GM23338 (cell line): ENCODE results near the gene TBKBP1. TPM values are rescaled to one million over a fixed set of nuclear protein-coding genes. Genes with fewer than 3 reads are reported as not detected.

Experiments
- CTCF ChIP-seq, 2 experiments: fragments of 200-600 bp in 1 of 2; sonication (generic) in 1 of 2; conservative IDR thresholded peaks; 2 replicates each; pipeline versions ENCODE4 v1.5.1 to v1.6.1; 2016 to 2017; ENCODE audit warnings: antibody characterized with exemption in 2 of 2, low read depth in 2 of 2, mild to moderate bottlenecking in 2 of 2, moderate library complexity in 1 of 2
- NANOG ChIP-seq: IDR thresholded peaks from 2 replicates; pipeline ENCODE4 v1.6.1; 2016; ENCODE audit warnings: antibody characterized with exemption, borderline replicate concordance
- REST ChIP-seq: IDR thresholded peaks from one replicate; pipeline ENCODE4 v1.6.1; 2018; ENCODE audit warnings: antibody characterized with exemption; ENCODE audit not compliant: unreplicated experiment
- ZNF331 ChIP-seq: fragments of 250-450 bp; sonication (Bioruptor Pico); IDR thresholded peaks from 2 replicates; pipeline ENCODE4 v1.5.0; 2020; ENCODE audit warnings: low read depth, mild to moderate bottlenecking, moderate library complexity
- polyA plus RNA-seq: library from polyadenylated mRNA; unstranded; fragments of >200 nt; fragmentation: Nextera tagmentation; extraction: Ambion mirVana; gene quantifications from 2 replicates; pipeline ENCODE4 v1.2.1, GENCODE V29; 2016
- total RNA-seq: library from RNA; depleted of rRNA; stranded (reverse); fragments of >200 nt; shearing (Covaris generic); gene quantifications from 2 replicates; pipeline ENCODE4 v1.2.3, GENCODE V29; 2014
- TF ChIP-seq, protein P1 (sequence below): fragments of 250-450 bp; sonication (Bioruptor Pico); IDR thresholded peaks from 2 replicates; pipeline ENCODE4 v1.5.0; 2020; ENCODE audit warnings: mild to moderate bottlenecking, moderate library complexity

TBKBP1 gene
- total and polyA plus RNA-seq, 2 experiments from 2014 or later = 2.5 to 12.1 TPM

DNA sequence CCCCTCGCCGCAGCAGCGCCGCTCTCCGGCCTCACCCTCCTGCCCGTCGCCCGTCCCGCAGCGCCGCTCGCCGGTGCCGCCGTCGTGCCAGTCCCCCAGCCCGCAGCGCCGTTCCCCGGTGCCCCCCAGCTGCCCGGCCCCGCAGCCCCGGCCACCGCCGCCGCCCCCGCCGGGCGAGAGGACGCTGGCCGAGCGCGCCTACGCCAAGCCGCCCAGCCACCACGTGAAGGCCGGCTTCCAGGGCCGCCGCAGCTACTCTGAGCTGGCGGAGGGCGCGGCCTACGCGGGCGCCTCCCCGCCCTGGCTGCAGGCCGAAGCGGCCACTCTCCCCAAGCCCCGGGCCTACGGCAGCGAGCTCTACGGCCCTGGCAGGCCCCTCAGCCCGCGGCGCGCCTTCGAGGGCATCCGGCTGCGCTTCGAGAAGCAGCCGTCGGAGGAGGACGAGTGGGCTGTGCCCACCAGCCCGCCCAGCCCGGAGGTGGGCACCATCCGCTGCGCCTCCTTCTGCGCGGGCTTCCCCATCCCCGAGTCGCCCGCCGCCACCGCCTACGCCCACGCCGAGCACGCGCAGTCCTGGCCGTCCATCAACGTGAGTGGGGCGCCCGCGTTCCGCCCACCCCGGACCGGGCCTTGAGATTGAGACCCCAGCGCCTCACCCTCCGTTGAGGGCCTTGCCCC, 15.0 kb downstream of the TBKBP1 start (continued):
- TF ChIP-seq REST (no peak), CTCF (conservative IDR thresholded peaks at IDR 0.05; ENCODE audit: low read depth in 2 of 2) (no peak), NANOG (no peak), ZNF331 (CRISPR knock-in tag) (no peak)
- TF ChIP-seq, protein P1, sequence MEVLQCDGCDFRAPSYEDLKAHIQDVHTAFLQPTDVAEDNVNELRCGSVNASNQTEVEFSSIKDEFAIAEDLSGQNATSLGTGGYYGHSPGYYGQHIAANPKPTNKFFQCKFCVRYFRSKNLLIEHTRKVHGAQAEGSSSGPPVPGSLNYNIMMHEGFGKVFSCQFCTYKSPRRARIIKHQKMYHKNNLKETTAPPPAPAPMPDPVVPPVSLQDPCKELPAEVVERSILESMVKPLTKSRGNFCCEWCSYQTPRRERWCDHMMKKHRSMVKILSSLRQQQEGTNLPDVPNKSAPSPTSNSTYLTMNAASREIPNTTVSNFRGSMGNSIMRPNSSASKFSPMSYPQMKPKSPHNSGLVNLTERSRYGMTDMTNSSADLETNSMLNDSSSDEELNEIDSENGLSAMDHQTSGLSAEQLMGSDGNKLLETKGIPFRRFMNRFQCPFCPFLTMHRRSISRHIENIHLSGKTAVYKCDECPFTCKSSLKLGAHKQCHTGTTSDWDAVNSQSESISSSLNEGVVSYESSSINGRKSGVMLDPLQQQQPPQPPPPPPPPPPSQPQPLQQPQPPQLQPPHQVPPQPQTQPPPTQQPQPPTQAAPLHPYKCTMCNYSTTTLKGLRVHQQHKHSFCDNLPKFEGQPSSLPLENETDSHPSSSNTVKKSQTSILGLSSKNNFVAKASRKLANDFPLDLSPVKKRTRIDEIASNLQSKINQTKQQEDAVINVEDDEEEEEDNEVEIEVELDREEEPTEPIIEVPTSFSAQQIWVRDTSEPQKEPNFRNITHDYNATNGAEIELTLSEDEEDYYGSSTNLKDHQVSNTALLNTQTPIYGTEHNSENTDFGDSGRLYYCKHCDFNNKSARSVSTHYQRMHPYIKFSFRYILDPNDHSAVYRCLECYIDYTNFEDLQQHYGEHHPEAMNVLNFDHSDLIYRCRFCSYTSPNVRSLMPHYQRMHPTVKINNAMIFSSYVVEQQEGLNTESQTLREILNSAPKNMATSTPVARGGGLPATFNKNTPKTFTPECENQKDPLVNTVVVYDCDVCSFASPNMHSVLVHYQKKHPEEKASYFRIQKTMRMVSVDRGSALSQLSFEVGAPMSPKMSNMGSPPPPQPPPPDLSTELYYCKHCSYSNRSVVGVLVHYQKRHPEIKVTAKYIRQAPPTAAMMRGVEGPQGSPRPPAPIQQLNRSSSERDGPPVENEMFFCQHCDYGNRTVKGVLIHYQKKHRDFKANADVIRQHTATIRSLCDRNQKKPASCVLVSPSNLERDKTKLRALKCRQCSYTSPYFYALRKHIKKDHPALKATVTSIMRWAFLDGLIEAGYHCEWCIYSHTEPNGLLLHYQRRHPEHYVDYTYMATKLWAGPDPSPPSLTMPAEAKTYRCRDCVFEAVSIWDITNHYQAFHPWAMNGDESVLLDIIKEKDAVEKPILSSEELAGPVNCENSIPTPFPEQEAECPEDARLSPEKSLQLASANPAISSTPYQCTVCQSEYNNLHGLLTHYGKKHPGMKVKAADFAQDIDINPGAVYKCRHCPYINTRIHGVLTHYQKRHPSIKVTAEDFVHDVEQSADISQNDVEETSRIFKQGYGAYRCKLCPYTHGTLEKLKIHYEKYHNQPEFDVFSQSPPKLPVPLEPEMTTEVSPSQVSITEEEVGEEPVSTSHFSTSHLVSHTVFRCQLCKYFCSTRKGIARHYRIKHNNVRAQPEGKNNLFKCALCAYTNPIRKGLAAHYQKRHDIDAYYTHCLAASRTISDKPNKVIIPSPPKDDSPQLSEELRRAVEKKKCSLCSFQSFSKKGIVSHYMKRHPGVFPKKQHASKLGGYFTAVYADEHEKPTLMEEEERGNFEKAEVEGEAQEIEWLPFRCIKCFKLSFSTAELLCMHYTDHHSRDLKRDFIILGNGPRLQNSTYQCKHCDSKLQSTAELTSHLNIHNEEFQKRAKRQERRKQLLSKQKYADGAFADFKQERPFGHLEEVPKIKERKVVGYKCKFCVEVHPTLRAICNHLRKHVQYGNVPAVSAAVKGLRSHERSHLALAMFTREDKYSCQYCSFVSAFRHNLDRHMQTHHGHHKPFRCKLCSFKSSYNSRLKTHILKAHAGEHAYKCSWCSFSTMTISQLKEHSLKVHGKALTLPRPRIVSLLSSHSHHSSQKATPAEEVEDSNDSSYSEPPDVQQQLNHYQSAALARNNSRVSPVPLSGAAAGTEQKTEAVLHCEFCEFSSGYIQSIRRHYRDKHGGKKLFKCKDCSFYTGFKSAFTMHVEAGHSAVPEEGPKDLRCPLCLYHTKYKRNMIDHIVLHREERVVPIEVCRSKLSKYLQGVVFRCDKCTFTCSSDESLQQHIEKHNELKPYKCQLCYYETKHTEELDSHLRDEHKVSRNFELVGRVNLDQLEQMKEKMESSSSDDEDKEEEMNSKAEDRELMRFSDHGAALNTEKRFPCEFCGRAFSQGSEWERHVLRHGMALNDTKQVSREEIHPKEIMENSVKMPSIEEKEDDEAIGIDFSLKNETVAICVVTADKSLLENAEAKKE (CRISPR knock-in tag) = no peak
